GM18511 (cell line): ENCODE measurements around the gene TERB1.
"Not testable (repeated sequence)": the region's sequence is repeated elsewhere in the genome, so short reads cannot be mapped to it uniquely, and the experiment has no call there.

Experiments
- ATAC-seq: cut with Tn5 transposase; IDR thresholded peaks from one replicate; pipeline ENCODE4 v1.9.1; 2021; ENCODE audit warnings: mild to moderate bottlenecking, moderate library complexity; ENCODE audit not compliant: unreplicated experiment

TERB1 gene

DNA sequence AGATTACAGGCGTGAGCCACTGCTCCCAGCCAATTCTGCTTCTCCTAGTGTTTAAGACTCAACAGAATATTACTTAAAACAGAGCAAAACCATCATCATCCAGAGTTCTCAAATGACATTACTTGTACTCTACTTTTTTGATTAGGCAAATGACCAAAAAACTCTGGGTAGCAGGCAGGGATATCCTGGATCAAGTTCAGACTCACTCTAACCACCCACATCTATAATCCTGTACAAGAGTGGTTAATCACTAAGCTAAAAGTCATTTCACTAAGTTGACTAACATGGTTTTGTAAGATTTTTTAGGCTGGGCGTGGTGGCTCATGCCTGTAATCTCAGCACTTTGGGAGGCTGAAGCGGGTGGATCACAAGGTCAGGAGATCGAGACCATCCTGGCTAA, 22.6 kb upstream of the TERB1 start:
- ATAC-seq: no peak

DNA sequence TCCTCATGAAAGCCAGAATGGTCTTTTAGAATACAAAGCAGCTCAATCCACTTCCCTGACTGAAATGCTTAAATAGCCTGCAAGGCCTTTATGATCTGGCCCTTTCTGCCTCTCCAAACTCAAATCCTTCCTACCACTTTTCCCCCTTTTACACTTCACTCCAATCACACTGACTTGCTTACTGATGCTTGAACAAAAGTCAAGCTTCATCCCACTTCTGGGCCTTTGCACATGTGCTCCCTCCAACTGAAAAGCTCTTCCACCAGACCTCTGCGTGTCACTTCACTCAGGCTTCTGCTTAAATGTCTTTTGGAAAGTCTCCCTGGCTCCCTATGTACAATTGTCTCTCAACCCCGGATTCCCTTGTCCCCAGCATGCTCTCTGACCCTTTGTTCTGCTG, 13.3 kb upstream of the TERB1 start:
- ATAC-seq: no peak

DNA sequence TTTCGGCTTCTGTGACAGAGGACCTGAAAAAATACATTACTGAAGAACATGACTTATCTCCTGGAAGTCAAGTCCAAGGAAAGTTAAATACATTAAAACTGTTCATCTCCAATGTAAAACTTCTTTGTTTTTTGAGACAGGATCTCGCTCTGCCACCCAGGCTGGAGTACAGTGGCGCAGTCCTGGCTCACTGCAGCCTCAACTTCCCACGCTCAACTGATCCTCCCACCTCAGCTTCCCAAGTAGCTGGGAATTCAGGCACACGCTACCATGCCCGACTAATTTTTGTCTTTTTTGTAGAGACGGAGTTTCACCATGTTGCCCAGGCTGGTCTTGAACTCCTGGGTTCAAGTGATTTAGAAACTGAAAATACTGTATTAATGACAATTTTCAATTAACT, 9.7 kb upstream of the TERB1 start:
- ATAC-seq: no peak

DNA sequence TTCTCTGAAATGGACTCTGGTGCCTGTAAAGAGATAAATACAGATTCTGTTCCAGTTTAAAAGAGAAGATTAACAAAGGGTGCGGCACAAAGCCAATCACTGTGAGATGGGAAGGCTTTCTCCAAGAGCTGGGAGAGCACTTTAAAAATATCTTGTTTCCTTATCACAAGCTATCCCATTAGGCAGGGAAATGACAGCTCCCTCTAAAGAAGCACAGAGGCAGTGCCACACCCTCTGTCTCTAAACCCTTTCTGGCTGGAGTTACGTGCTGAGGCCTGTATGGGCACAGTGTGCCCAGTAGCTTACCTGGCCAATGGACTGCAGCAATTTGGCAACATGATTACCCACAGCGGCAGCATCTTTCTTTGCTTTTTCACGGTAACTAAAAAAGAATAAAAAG, 9.0 kb upstream of the TERB1 start:
- no peak for ATAC-seq

DNA sequence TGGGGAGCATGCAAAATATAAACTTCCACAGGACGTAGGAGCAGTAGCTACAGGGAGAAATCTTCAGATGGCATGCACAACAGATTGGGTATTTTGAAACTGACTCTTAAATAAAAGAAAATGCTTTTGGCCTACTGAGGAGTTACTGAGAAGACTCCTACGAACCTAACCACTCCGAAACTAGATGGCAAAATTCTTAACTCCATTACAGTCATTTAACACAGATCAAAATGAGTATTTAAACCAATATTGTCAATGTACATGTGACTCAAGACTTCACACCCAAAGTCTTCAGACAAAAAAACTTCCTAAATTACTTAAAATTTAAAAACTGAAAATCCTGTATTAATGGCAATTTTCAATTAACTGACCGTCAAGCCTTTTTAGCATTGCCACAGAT, 8.4 kb upstream of the TERB1 start:
- no peak for ATAC-seq

DNA sequence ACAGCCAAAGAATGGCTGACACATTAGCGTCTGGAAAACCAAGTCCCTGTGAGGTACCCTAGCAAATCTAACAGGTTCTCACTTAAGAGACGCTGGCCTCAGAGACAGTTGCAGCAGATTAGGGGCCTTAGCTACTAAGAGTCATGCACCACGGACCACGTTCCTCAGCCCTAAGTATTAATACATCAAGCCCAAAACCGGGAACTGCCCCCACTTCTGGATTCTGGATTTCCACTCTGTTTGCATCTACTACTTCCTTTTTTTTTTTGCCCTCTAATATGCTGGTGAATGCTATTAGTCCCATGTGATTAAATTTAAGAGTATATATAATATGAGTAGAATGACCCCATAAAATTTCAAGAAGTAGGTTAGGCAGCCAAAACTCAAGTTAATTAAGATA, 775 bp upstream of the TERB1 start:
- no peak for ATAC-seq

DNA sequence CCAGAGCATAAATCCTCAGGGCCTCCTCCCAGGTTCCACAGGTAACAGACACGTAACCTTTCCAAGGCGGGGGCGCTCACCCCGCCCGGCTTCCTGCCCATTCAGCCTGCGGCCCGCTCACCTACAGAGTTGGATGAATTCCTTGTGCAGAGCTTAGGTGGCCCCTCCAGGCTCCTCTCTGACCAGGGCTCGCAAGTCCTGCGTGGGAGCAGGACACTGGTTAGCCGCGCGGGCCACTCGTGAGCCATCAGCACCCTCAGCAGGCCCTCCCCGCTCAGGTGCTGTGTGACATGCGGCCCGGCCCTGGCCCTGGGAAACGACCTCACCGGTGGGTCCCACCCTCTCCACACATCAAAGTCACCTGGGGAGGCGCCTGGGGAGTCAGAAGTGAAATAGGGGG, 528 bp downstream of the TERB1 start:
- ATAC-seq: no peak

DNA sequence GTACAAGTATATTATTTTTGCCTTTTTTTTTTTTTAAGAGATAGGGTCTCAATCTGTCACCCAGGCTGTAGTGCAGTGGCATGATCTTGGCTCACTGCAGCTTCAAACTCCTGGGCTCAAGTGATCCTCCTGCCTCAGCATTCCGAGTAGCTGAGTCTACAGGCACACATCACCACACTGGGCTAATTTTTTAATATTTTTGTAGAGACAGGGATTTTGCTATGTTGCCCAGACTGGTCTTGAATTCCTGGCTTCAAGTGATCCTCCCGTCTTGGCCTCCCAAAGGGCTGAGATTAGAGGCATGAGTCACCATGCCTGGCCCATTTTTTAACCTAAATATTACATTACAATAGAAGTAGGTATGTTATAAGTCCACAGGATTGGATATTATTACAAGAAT, 3.2 kb downstream of the TERB1 start:
- ATAC-seq: no peak

DNA sequence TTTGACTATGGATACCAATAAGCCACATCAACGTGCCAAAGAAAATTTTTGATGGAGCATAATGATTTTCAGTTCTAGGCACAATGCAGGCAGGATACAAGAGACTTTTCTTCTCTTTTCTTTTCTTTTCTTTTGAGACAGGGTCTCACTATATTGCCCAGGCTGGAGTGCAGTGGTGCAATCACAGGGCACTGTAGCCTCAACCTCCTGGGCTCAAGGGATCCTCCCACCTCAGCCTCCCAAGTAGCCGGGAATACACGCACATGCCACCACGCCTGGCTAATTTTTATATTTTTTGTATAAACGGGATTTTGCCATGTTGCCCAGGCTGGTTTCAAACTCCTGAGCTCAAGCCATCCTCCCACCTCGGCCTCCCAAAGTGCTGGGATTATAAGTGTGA, 7.4 kb downstream of the TERB1 start:
- ATAC-seq: not testable (repeated sequence)

DNA sequence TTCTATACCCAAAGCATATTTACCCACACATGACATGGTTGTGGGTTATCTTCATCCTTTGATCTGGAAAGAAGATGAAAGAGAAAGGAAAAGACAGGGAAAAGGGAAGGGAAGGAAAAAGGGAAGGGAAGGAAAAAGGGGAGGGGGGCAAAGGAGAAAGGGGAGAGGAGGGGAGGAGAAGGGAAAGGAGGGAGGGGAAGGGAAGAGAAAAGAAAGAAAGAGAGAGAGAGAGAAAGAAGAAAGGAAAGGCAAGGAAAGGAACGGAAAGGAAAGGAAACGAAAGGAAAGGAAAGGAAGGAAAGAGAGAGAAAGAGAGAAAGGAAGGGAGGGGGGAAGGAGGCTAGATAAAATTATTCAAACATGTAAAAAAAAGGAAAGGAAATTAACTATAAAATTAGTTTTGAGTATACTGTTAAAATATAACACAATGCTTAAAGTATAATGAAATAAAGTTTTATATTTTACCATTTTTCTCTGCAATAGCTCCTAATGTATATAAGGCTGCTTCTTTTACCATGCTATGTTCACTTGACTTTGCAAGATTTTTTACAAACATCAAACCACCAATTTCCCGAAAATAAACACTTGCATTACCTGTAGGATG, 11.2 kb downstream of the TERB1 start:
- no peak for ATAC-seq

DNA sequence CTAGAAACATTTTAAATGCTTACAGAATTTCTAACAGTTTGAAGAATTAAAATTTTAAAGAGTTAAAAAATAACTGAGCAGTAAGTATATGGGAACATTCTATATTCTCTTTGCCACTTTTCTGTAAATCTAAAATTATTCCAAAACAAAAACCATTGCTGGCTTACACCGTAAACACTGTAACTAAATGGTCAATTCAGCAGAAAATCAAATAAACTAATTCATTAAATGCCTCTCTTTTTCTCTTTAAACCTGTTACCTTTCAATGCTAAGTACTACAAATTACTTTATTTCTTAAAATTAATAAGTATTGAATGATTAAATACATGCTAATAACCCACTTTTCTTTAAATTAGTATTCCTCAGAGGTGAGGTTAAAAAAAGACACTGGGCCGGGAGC, 14.0 kb downstream of the TERB1 start:
- no peak for ATAC-seq

DNA sequence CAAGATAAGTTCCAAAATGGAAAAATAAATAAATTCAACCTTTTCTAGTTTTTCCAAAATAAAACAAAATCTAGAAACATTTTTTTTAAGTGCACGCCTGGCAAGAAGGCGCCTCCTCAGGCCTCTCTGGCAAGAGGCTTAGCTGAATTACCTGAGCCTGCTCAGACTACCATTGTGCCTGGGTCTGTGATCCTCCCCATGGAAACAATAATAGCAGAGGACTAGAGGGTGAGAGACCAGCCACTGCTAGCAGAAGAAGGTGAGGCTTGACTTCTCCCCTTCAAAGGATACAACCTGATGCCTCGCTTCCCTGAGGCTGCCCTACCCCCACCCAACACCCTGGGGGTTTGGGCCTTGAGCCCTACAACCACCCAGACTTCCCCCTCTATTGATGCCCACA, 14.8 kb downstream of the TERB1 start:
- no peak for ATAC-seq

DNA sequence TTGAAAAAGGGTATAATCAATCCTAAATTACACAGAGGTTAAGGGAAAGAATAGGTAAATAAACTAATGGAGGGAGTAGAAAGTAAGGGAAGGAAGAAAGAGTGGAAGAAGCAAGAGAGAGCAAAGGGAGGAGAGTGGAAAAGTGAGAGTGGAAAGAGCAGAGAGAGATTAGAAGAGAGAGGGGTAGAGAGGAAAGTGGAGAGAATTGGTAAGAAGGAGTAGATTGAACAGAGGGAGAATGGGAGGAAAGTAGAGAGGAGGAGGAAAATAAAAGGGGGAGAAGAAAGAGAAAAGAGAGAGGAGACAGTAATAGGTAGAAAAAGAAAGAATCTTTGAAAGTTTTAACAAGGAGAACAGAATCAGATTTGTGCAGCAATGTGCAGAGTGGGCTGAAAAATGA, 24.9 kb downstream of the TERB1 start:
- ATAC-seq: no peak

DNA sequence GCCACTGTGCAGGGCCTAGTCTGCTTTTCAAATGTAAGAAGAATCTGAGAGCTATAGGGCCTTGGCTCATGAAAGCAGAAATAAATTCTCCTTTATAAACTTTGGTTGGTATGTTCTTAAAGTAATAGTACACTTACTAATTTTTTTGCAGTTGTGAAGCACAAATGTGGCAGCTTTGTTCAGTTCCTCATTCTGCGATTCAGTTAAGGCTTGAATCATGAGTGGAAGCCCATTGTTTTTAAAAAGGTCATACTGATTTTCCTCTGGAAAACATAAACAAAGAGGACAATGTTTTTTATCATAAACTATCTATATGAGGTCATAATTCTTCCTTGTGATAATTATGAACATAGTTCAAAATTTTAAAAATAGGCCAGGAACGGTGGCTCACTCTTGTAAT, 26.4 kb downstream of the TERB1 start:
- no peak for ATAC-seq

DNA sequence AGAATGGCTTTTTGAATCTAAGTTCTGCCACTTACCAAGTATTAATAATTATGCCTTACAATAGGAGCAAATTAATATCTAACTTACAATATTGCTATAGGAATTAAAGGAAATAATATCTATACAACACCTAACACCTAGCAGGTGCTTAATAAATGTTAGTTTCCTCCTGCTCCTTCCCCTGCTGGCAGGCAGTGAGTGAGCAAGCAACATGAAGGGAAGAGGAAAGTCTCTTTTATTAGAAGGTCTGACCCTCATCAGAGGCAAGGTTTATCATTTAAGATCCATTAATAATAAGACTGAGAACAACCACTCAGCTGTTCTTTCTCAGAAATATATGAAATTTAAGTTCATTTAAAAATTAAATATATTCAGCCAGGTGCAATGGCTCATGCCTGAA, 43.3 kb downstream of the TERB1 start:
- no peak for ATAC-seq

DNA sequence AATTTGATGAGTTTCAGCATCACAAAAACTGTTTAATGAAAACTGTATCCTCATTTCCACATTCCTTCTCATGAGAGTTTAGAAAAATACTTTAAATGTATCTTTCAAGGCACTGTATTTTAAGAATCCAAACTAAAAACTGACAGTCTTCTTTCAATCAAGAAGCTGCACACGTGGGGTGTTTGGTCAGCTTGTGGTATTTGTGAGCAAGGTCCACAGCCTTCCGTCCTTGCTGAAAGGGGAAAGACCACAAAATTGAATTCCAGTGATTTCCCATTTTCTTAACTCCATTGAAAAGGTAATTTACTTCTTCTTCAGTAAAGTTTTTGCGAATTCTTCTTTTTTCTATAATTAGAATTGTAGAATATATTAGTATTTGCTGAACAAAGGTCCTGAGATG, 46.6 kb downstream of the TERB1 start:
- no peak for ATAC-seq

DNA sequence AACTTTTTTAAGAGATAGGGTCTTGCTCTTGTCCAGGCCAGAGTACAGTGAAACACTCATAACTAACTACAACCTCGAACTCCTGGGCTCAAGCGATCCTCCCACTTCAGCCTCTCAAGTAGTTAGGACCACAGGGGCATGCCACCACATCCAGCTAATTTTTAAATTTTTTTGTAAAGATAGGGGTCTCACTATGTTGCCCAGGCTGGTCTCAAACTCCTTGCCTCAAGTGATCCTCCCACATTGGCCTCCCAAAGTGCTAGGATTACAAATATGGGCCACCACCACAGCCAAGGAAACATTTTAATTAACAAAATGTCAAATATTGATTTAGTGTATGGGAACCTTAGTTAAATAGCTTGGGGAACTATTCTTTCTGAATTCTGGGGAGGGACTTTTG, 47.2 kb downstream of the TERB1 start:
- no peak for ATAC-seq

DNA sequence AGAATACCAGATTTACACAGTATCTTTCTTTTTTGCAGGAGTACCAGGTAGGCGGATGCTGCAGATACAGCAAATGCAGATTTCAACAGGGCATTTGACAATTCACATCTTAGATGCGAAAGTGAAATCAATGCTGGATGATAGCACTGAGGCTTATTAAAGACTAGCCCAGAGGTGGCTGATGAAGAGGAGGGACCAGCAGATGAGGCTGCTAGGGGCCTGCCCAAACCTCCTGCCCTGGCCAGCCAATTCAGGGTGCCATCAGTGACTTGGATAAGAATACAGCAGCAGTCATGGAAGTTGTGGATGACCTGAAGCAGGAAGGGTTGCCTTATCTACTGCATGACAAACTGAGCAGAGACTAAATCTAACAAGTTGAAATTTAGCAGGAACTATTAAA, 48.4 kb downstream of the TERB1 start:
- no peak for ATAC-seq

DNA sequence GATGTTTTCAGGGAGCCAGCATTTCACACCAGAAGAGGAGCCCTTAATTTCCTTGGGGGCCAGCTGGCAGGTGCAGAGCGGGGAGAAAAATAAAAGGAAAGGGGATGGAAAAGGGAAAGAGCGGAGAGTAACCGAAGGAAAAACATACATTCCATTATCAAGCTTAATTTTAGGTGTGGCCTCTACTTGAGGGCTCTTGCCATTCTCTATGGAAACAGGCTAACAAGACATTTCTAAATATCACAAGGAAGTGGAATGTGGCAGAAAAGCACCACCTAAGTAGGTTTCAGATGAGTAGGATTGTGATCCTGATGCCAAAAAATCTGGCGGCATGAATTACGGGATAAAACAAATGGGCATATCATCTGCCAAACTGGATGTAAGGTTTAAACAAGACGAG, 49.0 kb downstream of the TERB1 start:
- ATAC-seq: no peak

DNA sequence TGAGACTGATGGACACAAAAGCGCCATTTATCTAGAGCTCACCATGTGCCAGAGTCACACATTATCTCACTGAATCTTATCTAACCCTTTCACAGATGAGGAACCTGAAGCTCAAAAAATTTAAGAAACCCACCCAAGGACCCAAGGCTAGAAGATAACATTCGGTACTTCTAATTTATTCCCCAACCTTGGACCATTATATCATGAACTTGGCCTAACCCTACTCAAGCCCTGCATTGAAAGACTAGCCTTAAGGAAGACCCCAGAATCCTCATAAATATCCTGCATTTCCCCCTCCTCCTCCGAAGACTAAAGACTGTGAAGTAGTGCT, 49.4 kb downstream of the TERB1 start:
- no peak for ATAC-seq

DNA sequence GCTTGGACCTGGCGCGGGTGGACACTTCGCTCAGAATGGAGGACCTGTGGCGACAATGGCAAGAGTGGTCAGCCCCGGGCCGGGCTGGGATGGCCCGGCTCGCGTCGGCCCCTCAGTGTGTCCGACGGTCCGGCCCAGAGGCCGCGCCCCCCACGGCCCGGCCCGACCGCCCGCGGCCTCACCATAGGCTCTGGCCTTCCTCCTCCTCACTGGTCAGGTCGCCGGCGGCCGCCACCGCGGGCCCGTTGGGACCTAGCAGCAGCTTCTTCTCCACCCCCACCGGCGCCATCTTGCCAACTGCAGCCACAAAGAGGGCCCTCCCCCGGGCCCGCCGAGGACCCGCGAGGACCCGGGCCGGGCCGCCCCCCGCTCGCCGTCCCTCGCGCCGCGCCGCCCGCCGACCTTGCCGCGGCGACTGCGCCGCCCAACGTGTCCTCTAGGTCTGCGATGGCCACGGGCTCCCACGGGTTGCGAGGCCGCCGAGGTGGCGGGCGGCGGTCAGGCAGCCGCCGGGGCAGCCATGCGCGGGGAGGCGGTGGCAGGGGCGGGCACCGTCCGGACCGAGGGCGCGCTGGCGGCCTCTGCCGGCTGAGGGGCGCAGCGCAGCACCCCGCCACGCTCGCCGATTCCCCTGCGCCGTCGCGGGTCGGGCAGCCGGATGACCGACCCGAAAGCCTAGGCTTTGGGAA, 49.9 kb downstream of the TERB1 start, which contains the start of gene DYNC1LI2:
TSS of gene DYNC1LI2 (minus strand) at position 307 of the 689 bp plus-strand sequence. CDS start at position 289, 18 bp downstream.
- ATAC-seq: peak; percentile 90

DNA sequence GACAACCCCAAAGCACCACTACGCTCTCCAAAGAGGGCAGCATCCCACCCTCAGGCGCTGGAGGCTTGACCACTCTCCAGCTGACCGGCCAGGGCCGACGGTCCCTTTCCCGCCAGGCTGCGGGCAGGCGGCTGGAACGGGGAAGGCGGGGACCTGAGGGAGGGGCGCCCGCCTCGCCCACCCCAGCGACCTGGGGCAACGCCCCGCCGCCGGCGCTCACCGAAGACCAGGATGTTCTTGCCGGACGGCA, 50.4 kb downstream of the TERB1 start:
- ATAC-seq: peak; percentile 16

DNA sequence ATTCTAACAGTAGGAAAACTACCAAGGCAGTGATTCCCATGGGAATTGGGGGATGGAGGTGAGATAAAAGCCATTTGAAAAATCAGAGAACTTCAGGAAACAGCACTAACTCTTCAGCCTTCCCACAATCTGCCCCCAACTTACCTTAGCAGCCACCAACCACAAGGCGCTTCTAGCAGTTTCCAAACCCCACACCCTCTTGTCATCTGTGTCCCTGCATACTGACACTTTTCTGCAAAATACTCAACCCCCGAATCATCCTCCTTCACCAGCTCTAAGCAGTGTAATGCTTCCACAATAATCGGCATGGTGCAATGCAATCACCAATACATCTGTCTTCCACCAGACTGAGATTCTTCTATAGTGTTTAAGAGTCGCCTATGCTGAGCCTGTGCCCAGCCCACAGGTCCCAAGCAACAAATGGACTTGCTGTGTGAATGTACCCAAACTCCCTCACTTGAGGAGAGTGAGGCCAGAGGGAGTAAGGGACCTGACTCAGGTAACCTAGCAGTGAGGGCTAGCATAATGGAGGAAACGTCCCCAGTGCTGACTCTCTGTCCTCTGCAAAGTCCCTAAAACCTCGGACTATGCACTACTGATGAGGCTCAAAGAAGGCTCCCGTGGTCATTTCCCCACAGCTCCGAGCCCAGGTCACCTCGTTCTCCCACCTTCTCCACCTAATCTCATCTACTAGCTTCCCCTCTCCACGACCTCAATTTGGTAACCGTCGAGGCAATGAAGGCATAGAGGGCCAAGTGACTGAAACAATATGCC, 50.9 kb downstream of the TERB1 start:
- no peak for ATAC-seq
